ENCODE data around the gene USP33. TPM values are rescaled to one million over a fixed set of nuclear protein-coding genes. Genes with fewer than 3 reads are reported as not detected.

Gene USP33
- total and polyA plus RNA-seq, 2 of the 13 experiments (the other 11 are each of a cell fraction or from before 2014, with no cell fraction given), result 32.0 to 49.1 TPM

DNA sequence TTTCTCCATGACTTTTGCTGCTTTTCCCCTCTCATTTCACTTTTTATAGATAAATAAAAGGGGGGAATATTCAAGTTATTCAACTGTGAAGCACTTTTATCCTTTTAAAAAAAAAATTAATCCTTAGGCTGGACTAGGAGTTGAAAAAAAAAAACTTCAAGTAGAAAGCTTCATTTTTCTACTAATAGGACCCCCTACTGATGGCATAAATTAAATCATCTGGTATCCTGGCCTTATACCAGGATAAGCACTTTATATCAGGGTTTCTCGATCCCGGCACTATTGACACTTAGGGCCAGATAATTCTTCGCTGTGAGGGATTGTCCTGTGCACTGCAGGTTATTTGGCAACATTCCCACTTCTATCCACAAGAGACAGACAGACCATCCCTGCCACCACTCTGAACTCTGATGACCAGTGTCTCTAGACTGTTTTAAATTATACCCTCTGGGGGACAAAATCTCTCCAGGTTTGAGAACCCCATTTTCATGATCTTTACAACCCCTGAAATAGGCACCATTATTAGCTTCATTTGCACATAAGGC is 17.6 kb downstream of the USP33 start (continued):
- TF ChIP-seq TRAFD1 (CRISPR knock-in tag; IDR thresholded peaks at IDR 0.05; ENCODE audit: borderline replicate concordance) (no peak), MLX (CRISPR knock-in tag; IDR thresholded peaks at IDR 0.05) (no peak), CHCHD3 (CRISPR knock-in tag; IDR thresholded peaks at IDR 0.05) (no peak), ATF4 (CRISPR knock-in tag; IDR thresholded peaks at IDR 0.05) (no peak), PHF5A (CRISPR knock-in tag; IDR thresholded peaks at IDR 0.05; ENCODE audit: low read depth, unreplicated experiment) (no peak), MYC (CRISPR knock-in tag; IDR thresholded peaks at IDR 0.05; ENCODE audit: borderline replicate concordance) (no peak), U2AF1 (optimal IDR thresholded peaks at IDR 0.05; ENCODE audit: low read depth, low read length) (no peak), RARA (CRISPR knock-in tag; IDR thresholded peaks at IDR 0.05) (no peak), THAP9 (CRISPR knock-in tag; IDR thresholded peaks at IDR 0.05; ENCODE audit: borderline replicate concordance) (no peak), ARNTL (CRISPR knock-in tag; IDR thresholded peaks at IDR 0.05) (no peak)
